Stimulated activated CD4-positive, alpha-beta T cell treated with anti-CD3 and anti-CD28 coated beads, TNF-alpha, amount 100 ng/mL, for 1 hour (primary cell): Measurements from ENCODE around the gene ZSCAN1.

Experiments
- DNase-seq, 3 donors: peaks; one replicate each; pipeline ENCODE4 v3.0.0-alpha.2; 2020; ENCODE audit warnings: low read depth in 3 of 3, low spot score in 1 of 3

Gene ZSCAN1

DNA sequence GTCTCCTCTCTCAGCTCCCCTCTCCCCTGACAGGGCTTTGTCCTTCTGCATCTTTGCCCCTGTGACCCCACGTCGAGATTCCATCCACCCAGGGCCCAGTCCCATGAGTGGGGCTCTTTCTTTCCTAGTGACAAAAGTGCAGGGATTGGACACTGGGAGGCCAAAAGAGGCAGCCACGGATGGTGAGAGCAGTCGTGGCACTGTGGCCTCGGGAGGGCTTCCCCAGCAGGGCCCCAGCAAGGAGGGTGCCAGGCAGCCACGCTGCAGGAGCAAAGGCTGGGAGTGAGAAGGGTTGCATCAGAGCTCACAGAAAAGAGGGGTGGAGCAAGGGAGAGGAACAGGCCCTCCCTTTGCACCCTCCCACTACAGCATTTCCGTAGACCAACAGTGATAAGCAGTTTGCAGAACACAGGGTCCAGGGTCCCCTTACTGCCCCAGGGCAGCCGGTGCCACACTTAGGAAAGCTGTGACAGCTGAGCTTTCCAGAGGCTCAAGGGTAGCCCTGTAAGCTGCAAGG is 4.9 kb downstream of the ZSCAN1 start:
- DNase-seq: no peak

DNA sequence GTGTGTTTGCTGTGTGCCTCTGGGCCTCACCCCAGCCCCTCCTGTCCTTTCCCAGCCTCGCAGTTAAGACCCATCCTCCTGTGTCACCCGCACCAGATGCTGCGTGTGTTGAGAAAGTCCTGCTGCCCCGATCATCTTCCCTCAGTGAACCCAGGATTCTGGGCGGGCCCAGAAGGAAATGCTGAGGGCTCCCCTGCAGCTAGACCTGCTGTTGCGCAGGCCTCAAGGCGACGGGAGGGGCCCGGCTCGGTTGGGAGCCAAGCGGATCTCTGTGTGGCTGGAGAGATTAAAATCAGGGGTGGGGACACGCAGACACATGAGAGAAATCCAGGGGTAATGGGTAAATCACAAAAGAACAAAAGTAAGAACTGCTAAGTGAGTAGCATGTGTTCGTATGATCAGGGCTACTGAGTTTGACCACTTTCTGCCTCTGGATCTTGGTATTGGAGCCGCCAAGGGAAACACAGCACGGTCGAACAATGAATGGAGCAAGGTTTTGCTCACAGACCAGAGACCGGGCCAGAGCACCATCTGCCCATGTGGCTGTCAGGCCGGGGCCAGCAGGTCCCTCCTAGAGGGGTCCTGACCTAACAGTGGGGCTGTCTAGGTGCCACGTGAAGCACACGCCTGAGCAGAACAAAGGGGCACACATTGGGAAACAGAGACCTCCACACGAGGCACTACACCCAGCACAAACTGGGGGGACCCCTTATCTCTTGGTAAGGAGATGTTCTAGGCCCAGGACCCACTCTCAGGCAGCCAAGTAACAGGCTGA is 7.1 kb downstream of the ZSCAN1 start:
- no peak for DNase-seq

DNA sequence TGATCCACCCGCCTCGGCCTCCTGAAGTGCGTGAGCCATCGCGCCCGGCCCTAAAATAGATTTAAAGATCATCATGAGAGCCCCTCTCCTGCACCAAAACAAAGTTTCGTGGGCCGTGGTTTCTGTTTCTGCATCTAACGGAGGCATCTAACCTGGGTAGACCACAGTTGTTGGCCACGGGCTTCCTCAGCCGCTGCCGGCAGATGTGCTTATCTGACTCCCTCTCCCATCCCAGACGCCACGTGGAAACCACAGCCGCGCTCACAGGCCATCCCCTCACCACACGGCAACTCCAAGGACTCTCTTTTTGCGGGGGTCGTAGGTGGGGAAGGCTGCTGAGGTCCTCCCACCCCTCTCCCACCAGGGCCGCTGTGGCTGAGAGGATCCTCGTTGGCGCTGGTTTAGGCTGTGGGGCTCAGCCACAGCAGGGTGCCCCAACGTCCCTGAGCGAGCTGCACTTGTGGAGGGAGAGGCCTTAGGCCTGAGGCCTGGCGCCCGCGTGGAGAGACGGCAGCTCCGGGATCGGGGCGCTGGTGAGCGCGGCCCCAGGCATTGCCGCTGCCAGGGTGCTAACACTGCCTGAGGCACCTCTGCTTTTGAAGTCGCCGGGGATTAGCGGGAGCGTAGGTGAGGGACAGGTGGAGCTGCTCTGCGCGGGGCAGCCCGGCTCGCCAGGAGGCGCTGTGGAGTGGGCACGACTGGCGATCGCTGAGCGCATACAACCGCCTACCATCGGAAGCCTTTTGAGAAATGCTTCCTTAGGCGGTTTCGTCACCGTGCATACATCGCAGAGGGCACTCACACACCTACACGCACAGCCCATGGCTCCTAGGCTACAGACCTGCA is 8.9 kb downstream of the ZSCAN1 start:
- DNase-seq: no peak

DNA sequence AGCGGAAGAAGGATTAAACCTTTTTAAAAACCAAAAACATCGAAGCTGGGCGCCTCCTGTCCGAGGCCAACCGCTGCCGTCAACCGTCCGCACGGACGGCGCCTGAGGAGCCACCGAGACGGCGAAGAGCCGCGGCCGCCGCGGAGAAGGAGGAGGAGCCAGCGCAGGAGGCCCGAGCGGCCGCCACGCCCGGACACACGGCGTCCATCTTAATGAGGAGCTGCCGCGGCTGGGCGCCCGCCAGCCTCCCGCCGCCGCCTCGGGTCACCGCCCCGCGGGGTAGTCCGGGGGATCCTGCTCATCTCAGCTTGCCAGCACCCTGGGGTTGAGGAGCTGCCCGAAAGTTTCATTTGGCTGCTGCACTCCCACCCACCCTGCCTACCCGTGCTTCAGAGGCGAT is 10.6 kb downstream of the ZSCAN1 start:
- no peak for DNase-seq

DNA sequence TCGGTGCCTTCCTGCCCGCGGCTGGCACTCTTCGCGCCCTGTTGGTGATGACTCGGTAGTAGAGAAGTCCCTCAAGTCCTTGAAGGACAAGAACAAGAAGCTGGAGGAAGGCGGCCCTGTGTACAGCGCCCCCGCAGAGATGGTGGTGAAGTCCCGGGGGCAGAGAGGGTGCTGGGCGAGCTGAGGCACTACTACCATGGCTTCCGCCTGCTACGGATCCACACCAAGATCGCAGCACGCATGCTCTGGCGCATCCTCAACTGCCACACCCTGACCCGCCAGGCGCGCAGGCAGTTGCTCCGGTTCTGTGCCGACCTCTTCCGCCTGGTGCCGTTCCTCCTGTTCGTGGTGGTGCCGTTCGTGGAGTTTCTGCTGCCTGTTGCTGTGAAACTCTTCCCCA is 11.1 kb downstream of the ZSCAN1 start:
- DNase-seq: no peak

DNA sequence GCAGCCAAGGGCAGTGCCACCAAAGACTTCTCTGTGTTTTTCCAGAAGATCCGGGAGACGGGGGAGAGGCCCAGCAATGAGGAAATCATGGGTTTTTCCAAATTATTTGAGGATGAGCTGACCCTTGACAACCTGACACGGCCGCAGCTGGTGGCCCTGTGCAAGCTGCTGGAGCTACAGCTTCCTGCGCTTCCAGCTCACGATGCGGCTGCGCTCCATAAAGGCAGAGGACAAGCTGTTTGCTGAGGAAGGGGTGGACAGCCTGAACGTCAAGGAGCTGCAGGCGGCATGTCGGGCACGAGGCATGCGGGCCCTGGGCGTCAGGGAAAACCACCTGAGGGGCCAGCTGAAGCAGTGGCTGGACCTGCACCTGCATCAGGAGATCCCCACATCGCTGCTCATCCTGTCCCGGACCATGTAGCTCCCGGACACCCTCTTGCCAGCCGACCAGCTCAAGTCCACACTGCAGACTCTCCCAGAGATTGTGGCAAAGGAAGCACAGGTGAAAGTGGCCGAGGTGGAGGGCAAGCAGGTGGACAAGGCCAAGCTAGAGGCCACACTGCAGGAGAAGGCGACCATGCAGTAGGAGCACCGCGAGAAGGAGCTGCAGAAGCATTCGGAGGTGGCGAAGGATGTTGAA is 11.7 kb downstream of the ZSCAN1 start:
- no peak for DNase-seq

DNA sequence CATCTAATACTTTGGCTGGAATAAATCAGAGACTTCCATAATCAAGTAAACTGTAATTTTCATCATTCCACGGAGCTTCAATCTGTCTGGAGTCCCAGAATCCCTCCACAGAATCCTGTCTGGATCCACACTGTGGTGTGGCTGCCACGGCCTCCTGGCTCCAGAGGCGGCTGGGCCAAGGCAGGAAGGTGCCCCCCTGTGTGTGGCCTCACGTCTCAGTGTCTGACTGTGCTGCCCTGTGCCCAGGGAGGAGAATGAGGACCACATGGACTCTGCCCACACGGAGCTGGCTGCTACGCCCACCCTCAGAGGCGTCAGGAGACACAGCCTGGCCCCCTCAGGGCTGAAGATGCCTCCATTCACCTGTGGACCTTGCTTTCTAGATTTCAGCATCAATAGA is 13.0 kb downstream of the ZSCAN1 start:
- DNase-seq: no peak

DNA sequence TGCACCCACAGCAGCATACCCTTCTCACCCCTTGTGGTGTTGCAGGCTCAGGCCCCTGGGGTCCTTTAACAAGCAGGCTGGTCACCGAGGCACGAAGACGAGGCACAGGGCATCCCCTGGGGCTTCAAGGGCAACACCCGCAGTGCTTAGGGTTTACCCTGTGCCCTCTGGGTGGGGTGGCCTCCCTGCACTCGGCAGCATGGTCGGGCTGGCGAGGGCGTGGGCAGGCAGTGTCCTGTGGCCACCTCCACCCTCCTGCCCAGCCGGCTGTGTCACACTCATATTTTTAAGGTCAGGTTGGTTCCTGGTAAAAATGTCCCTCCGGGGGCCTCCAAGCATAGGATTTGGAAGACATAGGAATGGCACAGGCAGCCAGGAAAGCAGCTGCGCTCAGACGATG is 13.8 kb downstream of the ZSCAN1 start:
- DNase-seq: no peak

DNA sequence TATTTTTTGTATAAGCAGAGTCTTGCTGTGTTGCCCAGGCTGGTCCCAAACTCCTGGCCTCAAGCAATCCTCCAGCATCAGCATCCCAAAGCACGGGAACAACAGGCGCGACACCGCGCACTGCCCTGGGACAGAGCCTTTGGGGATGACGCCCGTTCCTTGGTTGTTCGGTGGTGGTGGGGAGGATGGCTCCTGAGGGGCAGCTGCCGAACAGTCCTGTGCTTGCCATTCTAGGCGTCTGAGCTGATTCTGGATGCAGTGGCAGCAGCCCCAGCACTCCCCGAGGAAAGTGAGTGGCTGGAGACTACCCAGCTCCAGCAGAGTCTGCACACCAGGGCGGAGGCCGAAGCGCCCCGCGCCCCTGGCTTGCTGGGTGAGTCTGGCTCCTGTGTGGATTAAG is 18.4 kb downstream of the ZSCAN1 start:
- DNase-seq: no peak

DNA sequence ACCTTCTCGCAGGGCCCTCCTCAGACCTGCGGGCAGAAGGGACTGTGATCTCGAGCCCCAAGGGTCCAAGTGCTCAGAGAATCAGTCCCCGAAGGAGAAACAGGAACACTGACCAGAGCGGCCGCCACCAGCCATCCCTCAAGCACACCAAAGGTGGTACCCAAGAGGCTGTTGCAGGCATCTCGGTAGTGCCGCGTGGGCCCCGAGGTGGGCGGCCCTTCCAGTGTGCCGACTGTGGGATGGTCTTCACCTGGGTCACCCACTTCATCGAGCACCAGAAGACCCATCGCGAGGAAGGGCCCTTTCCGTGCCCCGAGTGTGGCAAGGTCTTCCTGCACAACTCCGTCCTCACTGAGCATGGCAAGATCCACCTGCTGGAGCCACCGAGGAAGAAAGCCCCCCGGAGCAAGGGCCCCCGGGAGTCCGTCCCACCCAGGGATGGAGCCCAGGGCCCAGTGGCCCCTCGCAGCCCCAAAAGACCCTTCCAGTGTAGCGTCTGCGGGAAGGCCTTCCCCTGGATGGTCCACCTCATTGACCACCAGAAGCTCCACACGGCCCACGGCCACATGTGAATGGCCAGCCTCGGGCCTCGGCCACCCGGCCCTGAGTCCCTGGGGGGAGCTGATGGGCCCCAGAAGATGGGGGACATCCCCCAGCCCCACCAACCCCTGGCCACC is 19.8 kb downstream of the ZSCAN1 start:
- no peak for DNase-seq

DNA sequence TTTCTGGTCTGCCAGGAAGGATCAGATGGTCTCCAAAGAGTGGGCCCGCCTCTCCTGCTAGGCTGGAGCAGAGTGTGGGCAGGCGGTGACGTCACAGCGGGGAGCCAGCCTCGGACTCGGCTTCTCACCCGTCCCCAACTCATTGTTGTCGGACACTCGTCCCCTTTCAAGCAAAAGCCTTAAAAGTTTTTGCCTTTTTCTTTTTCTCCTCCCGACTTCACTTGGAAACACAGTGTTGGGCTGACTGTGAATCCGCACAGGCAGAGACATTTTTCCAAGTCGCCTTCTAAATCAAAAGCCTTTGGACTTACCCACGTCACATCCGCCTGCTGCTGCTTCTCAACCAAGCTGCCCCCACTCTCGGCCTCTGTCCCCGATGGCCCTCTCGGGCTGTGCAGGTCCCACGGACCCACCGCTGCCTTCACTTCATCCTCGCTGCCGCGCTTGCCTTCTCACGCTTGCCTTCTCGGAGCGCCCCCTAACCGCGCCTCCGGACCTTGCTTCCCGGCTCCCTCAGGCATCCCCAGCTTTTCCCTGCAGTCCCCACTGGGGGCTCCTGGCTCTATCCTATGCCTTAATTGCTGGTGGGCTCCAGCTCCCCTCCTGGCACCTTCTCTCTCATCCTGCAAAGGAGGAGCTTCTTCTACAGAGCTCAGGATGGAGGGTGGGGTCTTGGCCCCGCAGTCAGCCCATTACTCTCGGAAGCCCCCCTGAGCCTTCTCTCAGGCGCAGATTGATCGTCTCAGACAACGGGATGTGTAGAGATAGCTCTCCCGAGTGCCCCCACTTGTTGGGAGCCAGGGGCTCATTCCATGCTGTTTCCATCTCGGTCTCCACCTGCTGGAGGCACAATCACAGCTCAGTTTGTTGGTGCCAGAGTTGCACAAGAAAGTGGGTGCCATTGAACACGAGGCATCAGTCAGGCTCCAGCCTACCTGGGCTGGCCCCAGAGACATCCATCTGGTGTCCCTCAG is 21.4 kb downstream of the ZSCAN1 start:
- DNase-seq: no peak

DNA sequence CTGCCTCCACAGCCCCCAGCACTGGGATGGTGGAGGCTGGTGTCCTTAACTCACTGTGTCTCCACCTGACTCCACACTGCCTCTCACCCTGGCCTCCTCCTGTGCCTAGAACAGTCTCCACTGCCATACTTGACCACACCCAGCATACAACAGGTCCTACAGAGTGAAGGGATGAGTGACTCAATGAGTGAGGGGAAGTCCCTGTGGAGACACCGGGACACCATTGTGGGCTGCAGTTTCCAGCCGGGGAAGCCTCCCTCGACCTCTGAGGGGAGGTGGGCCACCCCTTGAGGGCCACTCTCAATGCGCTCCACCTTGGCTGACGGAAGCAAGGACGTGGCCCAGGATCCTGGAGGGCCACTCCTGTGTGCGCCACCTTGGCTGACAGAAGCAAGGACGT is 22.4 kb downstream of the ZSCAN1 start:
- DNase-seq: no peak

DNA sequence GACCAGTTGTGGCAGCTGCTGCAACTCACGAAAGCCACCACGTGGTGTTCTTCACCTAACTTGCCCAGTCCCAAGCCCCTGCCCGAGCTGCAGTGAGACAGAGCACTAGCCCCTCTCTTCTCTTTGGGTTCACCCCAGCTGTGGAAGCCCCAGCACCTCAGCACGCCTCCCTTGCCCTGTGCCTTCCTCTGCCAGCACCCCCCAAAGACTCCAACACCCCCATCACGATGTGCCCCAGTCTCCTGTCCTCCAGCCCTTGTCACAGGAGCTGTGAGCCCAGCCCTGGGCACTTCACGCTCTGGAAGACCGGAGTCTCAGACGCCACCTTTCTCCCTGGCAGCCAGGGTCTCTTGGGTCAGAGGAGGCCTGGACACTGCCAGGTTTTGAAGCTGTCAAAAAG is 23.0 kb downstream of the ZSCAN1 start:
- DNase-seq: no peak

DNA sequence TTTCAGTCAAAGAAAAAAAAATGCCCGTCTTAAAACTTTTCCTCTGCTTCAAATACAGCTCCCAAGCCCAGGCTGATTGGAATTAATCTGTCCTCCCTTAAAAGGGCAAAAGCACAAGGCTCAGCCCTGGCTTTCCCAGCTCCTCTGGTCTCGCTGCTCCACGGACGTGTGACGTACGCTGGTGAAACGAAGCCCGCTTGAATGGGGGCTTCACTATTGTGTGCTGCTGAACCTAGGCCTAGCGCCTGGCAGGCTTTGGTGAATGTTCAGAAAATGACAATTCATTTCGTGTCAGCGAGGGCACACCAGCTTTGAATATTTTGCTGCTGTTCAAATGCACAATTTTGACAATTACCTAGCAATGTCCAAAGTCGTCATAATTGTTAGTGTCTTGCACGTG is 24.6 kb downstream of the ZSCAN1 start:
- no peak for DNase-seq

DNA sequence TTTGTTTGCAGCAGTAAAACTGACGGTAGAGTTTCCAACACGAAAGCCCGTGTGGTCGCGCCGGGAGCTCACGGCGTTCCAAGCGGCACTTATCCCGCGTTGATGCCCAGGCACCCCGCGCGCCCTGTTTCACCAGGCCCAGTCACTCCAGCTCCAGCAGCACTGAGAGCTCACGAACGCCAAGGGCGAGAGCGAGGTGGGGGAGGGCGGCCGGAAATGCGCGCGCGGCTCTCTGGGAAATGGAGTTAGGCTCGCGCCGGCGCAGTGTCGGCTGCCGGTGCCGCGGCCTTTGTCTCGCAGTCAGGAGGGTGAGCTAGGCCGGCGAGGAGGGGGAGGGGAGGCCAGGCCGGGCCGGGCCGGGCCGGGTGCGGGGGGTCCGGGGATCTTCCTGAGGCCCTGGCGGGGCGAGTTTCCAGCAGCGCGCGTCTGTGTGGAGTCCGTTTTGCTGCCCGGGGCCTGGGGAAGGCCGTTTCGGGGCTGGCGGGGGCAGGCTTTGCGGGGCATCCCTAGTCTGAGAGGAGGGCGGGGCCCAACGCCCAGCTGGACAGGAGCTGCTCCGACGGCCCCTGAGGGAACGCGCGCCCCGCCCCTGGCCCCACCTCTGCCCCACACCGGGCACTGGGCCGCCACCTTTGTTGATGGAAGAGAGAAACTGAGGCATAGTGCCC is 25.3 kb downstream of the ZSCAN1 start, which contains the start of gene ZNF135:
ZNF135 (plus strand) TSS at position 280 of the 668 bp plus-strand sequence. CDS start 721 bp downstream, outside the sequence.
- peak in 2 of 3 donors; percentile 2 to 38 for DNase-seq

DNA sequence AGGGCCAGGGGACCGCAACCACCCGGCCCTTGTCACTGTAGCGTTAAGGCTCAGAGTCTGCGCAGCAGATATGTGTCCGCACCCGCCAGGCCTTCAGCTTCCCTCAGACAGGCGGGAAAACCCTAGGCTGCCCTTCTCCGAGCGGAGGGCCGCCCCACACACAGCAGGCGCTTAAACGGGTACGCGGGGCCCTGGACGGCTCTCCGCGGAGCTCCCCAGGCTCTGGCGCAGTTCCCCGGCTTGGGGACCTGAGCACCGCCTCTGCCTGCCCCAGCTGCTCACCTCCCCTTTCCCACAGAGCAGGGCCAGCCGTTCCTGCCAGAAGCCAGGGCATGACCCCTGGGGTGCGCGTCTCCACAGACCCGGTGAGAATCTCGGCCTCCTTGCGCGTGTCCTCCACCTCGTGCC is 25.9 kb downstream of the ZSCAN1 start:
- no peak for DNase-seq

DNA sequence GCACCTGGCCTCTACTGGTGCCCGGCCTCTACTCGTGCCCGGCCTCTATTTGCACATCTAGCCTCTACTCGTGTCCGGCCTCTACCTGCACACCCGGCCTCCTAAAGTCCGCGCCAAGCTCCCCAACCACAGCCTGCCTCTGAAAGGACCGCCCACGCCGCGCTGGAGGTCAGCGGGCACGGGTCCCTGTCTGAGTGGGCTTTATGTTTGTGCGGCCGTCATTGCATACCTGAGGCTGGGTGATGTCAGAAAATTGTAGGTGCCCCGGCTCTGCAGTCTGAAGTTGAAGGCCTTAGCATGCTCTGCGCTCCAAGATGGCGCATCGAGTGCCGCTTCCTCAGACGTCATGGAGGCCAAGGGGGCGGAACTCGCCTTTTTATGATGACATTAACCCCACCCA is 26.4 kb downstream of the ZSCAN1 start:
- no peak for DNase-seq

DNA sequence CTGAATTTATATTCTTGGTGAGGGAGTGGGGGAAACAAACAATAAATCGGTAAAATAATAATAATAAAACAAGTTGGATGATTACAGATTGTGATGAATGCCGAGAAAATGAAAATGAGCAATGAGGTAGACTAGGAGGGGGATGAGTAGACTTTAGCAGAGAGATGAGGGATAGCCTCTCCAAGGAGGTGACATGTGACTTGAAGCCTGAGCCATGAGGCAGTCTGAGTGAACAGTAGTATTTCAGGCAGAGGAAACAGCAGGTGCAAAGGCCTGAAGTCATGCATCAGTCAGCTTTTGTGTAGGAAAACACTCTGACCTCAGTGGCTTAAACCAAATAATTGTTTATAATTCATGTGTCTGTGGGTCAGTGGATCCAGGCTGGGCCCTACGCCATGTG is 29.9 kb downstream of the ZSCAN1 start:
- no peak for DNase-seq

DNA sequence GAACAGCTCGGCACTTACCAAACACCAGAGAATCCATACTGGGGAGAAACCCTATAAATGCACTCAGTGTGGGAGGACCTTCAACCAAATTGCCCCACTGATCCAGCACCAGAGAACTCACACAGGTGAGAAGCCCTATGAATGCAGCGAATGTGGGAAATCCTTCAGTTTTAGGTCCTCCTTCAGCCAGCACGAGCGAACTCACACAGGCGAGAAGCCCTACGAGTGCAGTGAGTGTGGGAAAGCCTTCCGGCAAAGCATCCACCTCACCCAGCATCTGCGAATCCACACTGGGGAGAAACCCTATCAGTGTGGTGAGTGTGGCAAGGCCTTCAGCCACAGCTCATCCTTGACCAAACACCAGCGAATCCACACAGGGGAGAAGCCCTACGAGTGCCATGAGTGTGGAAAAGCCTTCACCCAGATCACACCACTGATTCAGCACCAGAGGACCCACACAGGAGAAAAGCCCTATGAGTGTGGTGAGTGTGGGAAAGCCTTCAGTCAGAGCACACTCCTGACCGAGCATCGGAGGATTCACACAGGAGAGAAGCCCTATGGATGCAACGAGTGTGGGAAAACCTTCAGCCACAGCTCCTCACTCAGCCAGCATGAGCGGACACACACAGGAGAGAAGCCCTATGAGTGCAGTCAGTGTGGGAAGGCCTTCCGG is 33.6 kb downstream of the ZSCAN1 start:
- DNase-seq: no peak
